ENCODE results near the gene UTP15.
A peak's percentile ranks its signal among the peaks of the same experiment; 100 is the strongest.

The UTP15 gene

GRCh38 chr5:73565139-73565968 lies at the start of gene UTP15, which contains the start of gene ANKRA2:
TSS of gene UTP15 (plus strand) at chr5:73565743. CDS start at chr5:73567345, 1,602 bp downstream.
TSS of gene ANKRA2 (minus strand) at chr5:73565639. CDS start at chr5:73562881, 2,758 bp downstream.
- peak within 1 kb of the TSS; percentile 99 for H3K4me3 ChIP-seq (ENCODE audit: low read depth, low read length)

GRCh38 chr5:73519531-73520283 lies 45.8 kb upstream of the UTP15 start:
- no peak overlapping the region for H3K4me3 ChIP-seq (ENCODE audit: low read depth, low read length)

GRCh38 chr5:73522989-73523388 lies 42.6 kb upstream of the UTP15 start:
- H3K4me3 ChIP-seq (ENCODE audit: low read depth, low read length) = no peak overlapping the region

DNA sequence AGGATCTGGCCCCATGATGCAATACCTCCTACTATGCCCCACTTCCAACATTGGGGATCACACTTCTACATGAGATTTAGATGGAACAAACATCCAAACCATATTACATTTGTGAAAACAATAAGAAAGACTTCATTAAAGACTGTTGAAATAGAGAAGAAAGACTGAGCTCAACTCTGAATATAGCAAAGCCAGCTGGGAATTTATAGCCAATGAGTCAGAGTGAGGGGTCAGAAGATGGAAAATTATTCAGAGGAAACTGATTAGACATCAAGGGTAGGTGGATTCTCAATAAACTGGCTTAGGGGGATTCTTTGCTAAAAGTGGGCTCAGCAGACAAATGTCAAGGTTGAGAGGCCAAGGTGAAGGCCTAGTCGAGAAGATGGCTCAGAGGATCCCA lies 41.7 kb upstream of the UTP15 start:
- H3K4me3 ChIP-seq (ENCODE audit: low read depth, low read length) = no peak overlapping the region

DNA sequence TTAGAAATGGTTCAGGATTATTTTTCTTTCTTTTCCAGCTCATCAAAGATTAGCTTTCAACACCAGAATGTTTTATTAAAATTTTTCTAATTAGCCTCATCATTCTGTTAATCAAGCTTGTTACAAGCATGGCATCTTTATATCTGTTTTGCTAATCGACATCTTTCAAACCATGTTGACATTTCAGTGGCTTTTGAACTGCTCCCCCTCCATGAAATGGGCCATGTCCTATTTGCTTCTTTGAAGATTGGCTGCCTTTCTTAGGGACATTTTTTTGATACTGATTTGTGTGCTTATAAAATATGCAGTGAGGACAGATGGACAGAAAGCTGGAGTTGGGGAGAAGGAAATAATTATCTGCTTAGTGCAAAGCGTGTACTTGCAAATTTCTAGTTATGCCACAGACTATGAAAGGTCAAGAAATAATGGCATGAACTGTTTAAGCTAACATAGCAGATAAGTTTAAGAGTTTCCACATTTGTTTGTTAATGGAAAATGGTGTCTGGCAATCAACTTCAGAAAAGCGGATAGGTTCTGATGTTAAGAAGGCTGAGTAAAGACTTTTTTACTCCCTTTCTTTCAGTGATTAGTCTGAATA lies 39.8 kb upstream of the UTP15 start:
- H3K4me3 ChIP-seq (ENCODE audit: low read depth, low read length) = no peak overlapping the region

DNA sequence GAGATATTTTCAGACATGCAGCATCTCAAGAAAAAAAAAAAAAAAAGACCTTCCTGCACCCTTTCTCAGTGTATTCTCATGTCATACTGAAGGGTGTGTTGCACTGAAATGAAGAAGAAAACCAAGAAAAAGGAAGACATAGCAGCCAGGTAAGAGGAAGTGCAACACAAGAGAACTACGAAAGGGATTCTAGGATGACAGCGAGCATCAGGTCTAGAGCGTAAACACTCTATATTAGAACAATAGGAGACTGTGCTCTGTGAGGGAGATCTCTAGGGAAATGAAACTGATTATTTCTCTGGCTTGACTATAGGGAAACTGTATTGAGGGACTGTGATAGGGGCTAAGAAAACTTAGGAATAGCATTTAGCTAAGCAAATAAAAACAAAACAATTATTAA lies 37.3 kb upstream of the UTP15 start:
- H3K4me3 ChIP-seq (ENCODE audit: low read depth, low read length) = no peak overlapping the region

GRCh38 chr5:73529081-73529480 lies 36.5 kb upstream of the UTP15 start:
- H3K4me3 ChIP-seq (ENCODE audit: low read depth, low read length) = no peak overlapping the region

DNA sequence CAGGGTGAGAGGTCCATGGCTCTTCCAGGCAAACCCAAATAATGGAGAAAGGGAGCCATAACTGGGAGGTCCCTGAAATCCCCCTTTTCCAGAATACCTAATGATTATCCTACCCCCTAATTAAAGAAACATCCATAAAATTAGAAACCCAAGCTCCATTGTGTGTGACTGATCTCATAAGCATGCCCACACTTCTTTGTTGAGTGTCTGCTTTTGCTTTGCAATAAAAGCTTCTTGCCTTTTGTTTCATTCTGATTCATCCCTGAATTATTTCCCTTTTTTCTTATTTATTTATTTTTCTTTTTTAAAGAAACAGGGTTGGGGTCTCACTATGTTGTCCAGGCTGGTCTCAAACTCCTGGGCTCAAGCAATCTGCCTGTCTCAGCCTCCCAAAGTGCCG lies 34.2 kb upstream of the UTP15 start:
- H3K4me3 ChIP-seq (ENCODE audit: low read depth, low read length) = no peak overlapping the region

- H3K4me3 ChIP-seq (ENCODE audit: low read depth, low read length) = no peak overlapping the region
Observed at GRCh38 chr5:73532195-73532594, 33.3 kb upstream of the UTP15 start.

DNA sequence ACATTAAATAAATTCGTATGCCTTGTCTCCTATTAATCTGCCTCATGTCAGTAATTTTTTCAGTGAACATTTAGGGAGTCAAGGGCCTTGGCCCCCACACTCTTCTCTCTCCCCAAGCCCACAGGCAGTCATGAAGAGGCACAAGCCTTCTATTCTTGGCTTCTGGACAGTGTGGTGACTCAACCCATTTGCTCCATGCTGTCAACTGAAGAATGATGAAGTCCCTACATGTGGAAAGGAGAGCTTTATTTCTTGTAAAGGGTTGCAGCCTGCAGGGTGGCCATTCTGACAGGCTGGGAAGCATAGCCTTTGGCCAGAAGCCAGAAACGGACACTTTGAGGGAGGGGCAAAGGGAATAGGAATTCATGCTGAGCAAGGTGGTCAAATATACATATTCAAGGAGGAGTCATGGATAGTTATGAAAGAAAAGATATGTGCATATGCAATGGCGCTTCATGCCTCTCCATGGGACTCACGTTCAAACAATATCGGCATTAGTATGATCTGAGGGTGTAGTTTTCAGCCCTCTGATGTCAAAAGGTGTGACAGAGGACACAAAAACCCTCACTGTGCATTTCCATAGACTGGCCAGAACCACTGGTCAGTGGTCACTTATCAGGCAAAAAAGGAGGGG lies 31.4 kb upstream of the UTP15 start:
- H3K4me3 ChIP-seq (ENCODE audit: low read depth, low read length) = no peak overlapping the region

GRCh38 chr5:73534971-73535370 lies 30.6 kb upstream of the UTP15 start:
- no peak overlapping the region for H3K4me3 ChIP-seq (ENCODE audit: low read depth, low read length)

- H3K4me3 ChIP-seq (ENCODE audit: low read depth, low read length) = no peak overlapping the region
Observed at GRCh38 chr5:73539730-73540129, 25.8 kb upstream of the UTP15 start.

DNA sequence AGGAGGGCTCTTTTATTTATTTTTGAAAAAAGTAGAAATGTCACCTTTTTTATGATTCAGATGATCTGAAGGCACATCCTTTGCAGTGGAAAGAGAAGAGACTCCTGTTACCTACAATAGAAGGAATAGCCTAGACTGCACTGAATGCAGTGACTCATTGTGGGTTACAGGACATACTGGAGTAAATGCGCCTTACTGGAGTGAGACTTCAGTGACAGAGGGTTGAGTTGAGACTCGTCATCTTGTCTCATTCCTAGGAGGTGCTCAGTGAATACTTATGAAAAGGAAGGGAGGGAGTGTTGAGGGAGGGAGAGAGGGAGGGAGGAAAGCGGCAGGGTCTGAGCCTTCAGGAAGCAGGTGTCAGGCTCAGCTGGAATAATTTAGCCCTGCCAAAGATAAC lies 25.4 kb upstream of the UTP15 start:
- no peak overlapping the region for H3K4me3 ChIP-seq (ENCODE audit: low read depth, low read length)

DNA sequence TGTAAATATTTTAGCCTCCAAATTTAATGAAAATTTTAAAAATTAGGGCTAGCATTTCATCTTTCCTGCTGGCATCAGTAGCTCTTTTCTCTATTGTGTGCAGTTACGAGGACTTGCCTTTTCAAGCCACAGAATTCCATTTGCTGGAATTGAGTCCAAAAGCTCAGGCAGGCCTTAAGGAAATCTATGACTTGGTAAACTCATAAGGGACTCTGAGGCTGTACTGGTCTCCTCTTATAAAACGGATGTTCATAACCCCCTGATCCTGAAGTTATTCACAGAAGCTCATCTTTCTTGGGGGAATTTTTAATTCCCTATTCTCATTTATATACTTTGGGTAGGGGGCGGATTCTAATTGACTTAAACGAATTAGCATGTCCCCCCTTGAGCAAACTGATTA lies 23.5 kb upstream of the UTP15 start:
- no peak overlapping the region for H3K4me3 ChIP-seq (ENCODE audit: low read depth, low read length)

GRCh38 chr5:73544429-73545402 lies 20.8 kb upstream of the UTP15 start:
- H3K4me3 ChIP-seq (ENCODE audit: low read depth, low read length) = no peak overlapping the region

DNA sequence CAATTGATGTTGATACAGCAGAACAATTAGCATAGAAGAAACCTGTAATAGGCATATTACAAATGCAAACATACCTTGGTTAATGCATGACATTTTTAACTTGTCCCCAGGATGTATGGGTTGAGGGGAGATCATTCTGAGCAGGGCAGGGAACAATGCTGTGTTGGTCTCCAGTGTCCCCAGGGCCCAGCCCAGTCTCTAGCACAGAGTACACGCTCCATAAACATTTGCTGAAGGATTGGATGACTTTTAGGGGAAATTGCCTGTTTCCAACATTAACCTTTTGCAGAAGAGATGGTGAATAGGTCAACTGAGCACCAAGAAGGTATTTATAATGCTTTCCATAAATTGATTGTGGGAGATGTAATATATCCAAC lies 20.2 kb upstream of the UTP15 start:
- no peak overlapping the region for H3K4me3 ChIP-seq (ENCODE audit: low read depth, low read length)

- H3K4me3 ChIP-seq (ENCODE audit: low read depth, low read length) = no peak overlapping the region
Observed at GRCh38 chr5:73550016-73550415, 15.5 kb upstream of the UTP15 start.

GRCh38 chr5:73552642-73553041 lies 12.9 kb upstream of the UTP15 start:
- H3K4me3 ChIP-seq (ENCODE audit: low read depth, low read length) = no peak overlapping the region

DNA sequence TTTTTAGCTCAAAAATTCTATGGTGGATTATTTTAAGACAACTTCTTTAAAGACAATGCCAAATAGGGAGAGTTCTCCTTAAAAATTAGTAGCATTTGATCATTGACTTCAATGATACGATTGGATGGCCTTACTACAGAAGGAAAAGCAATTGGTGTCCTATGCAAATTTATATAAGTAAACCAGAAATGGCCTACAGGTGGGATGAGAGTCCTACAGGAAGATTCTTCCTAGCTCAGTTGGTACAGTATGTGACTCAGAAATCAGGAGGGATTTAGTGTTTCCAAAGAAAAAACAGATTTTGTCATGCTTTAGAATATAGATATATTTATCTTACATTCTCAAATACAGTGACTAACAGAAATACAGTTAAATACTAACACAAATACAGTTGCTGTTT lies 6.6 kb upstream of the UTP15 start:
- H3K4me3 ChIP-seq (ENCODE audit: low read depth, low read length) = no peak overlapping the region

GRCh38 chr5:73564018-73564417 lies 1.5 kb upstream of the UTP15 start:
- H3K4me3 ChIP-seq (ENCODE audit: low read depth, low read length) = no peak overlapping the region

Data from iPS-11a (cell line).